Gastrocnemius medialis (tissue), 4 donors: Measurements from ENCODE around the gene RUVBL2.

Source experiments
- POLR2A ChIP-seq, 2 donors: fragments of 450-650 bp; IDR thresholded peaks; one replicate each; pipeline ENCODE4 v1.6.1; 2017; ENCODE audit warnings: antibody characterized with exemption in 2 of 2, mild to moderate bottlenecking in 2 of 2, moderate library complexity in 2 of 2
- TF ChIP-seq, protein P1 (sequence below), 5 experiments: fragments of 450-650 bp in 3 of 5; fragments of 200-600 bp in 2 of 5; sonication (generic) in 2 of 5; IDR thresholded peaks in 4 of 5; conservative IDR thresholded peaks in 1 of 5; 1 replicate in 4 of 5; 2 replicates in 1 of 5; pipeline ENCODE4 v1.5.1; 2016 to 2019; ENCODE audit warnings: antibody characterized with exemption in 5 of 5, mild to moderate bottlenecking in 3 of 5, moderate library complexity in 3 of 5

DNA sequence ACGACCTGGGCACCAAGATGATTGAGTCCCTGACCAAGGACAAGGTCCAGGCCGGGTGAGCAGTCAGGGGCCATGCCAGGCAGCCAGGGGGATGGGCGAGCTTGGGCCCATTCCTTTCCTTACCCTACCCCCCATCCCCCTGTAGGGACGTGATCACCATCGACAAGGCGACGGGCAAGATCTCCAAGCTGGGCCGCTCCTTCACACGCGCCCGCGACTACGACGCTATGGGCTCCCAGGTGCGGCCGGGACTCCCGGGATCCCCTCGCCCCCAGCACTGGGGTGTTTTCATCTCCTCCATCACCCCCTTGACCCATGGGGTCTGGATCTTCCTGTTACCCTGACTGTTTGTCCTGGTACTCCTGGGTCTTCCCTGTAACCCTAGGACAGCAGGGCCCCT, 16.1 kb downstream of the RUVBL2 start:
- TF ChIP-seq, protein P1, sequence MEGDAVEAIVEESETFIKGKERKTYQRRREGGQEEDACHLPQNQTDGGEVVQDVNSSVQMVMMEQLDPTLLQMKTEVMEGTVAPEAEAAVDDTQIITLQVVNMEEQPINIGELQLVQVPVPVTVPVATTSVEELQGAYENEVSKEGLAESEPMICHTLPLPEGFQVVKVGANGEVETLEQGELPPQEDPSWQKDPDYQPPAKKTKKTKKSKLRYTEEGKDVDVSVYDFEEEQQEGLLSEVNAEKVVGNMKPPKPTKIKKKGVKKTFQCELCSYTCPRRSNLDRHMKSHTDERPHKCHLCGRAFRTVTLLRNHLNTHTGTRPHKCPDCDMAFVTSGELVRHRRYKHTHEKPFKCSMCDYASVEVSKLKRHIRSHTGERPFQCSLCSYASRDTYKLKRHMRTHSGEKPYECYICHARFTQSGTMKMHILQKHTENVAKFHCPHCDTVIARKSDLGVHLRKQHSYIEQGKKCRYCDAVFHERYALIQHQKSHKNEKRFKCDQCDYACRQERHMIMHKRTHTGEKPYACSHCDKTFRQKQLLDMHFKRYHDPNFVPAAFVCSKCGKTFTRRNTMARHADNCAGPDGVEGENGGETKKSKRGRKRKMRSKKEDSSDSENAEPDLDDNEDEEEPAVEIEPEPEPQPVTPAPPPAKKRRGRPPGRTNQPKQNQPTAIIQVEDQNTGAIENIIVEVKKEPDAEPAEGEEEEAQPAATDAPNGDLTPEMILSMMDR (IDR thresholded peaks at IDR 0.05 in 4 of 5, conservative IDR thresholded peaks at IDR 0.05 in 1 of 5): no peak
- TF ChIP-seq POLR2A (IDR thresholded peaks at IDR 0.05): no peak
